DND-41 (cell line): ENCODE measurements around the gene GPR55.

Source experiments
- CTCF ChIP-seq: IDR thresholded peaks from 2 replicates; pipeline ENCODE4 v1.5.1; 2012; ENCODE audit warnings: borderline replicate concordance, low read length, moderate library complexity, mild to moderate bottlenecking; ENCODE audit not compliant: poor library complexity, severe bottlenecking; ENCODE audit errors: extremely low read depth
- EZH2 ChIP-seq: IDR thresholded peaks from 3 replicates; pipeline ENCODE4 v1.6.1; 2012; ENCODE audit warnings: borderline replicate concordance, low read depth, mild to moderate bottlenecking, moderate library complexity, low read length, inconsistent platforms; ENCODE audit not compliant: severe bottlenecking

GRCh38 chr2:230877116-230877758 is 47.8 kb downstream of the GPR55 start:
- TF ChIP-seq CTCF (no peak), EZH2 (no peak)
